HG03159 (cell line): ENCODE data around the gene ADCY10.

ENCODE experiments used
- ATAC-seq: cut with Tn5 transposase; IDR thresholded peaks from one replicate; pipeline ENCODE4 v1.9.1; 2021; ENCODE audit warnings: mild to moderate bottlenecking, moderate library complexity; ENCODE audit not compliant: unreplicated experiment

Gene ADCY10

DNA sequence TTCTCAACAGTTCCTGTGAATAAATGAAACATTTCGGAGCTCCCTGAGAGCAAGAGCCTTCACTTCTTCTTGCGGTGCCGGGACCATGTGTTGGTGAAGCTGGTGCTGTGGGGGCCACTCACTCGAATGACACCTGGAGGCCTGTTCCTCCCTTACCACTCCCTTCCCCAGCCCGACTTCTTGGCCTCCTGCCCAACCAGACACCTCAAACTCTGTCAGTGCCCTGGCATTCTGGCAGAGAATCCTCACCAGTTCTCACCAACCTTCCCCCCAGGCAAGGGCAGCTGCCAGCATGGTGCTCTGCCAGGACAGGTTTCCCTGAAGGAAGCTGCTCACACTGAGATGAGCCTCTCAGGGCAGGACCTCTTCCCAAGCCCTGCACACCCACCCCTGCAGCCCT lies 123.8 kb downstream of the ADCY10 start:
- no peak for ATAC-seq

DNA sequence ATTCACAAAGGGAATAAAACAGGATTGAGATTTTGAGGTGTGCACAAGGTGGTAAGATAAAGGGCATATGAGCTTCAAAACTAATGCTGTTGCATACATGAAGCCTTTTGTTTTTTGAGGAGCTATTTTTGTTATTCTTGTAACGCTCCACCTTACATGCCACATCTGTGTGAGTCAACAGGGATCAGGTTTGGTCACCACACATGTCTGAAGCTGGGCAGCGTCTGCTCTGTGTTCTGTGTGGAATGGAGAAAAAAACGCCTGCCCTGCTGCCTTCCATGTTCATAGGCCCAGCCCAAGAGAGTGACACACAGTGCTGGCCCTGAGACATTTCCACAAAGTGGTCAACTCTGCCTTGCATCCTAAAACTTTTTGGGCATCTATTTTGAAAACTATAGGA lies 124.4 kb downstream of the ADCY10 start:
- ATAC-seq, result no peak

DNA sequence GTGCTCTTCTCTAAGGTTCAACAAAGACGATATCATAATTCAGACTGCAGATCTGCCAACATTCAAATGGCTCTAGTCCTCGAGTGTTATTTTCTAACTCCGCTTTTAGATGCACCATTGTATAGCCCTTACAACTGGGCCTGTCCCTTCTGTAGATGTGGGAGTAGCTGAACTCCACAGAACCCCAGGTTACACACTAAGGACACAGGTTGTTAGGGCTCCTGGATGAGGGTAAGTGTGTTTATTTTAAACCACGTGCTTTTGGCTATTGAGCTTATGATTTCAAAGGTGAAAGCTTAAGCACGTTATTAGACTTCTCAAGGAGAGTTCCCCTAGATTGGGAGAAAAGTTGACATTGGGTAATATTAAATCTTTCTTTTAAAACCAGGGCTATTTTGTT lies 127.4 kb downstream of the ADCY10 start:
- no peak for ATAC-seq

DNA sequence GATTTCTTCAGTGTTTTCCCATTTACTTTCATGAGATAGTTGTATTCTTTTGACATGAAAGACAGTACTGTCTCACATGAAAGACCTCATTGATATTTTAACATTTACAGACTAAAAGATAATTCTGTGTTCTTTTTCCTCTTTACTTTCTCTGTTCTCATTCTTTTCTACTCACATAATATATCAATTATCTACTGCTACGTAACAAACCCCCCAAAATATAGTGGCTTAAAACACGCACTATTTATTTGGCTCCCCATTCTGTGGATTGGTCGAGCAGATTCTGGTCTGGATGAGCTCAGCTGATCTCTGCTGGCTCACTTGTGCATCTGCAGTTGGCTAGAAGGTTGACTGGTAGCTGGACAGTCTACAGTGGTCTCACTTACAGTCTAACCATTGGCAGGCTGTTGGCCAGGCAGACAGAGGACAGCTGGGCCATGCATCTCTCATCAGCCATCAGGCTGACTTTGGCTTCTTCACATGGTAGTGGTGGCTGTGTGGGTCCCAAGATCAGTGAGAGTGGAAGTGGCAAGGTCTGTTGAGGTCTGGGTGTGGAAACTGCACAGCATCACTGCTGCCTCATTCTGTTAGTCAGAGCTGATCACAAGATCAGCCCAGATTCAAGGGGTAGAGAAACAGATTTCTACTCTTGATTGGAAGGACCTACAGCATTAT lies 128.9 kb downstream of the ADCY10 start:
- ATAC-seq, result no peak

DNA sequence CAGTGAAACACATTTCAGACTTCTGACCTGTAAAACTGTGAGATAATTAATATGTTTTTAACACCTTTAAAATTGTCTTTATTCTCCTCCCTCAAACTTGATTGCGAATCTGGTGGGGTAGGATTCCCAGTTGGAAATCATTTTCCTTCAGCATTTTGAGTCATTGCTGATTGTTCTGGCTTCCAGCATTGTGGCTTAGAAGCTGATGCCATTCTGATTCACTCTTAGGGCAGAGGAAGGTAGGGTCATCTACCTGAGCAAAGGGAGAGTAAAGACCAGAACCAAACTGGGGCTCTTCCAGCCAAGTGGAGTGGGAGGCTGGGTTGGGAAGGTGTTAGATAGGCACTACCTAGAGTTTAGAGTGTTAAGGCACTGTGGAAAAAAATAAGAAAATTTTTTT lies 131.0 kb downstream of the ADCY10 start:
- no peak for ATAC-seq

DNA sequence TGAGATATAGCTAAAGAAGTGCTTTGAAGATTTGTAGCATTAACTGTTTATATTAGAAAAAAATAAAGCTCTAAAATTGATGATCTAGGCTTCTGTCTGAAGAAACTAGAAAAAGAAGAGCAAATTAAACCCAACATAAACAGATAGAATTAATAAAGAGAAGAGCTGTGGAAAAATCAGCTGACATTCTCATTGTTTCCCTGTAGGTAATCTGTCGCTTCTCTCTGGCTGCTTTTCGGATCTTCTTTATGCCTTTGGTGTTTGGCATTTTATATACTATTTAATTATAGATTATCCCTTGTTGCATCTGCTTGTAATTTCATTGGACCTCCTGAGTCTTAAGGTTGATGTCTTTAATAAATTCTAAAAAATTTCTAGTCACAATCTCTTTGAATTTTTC lies 132.4 kb downstream of the ADCY10 start:
- no peak for ATAC-seq

DNA sequence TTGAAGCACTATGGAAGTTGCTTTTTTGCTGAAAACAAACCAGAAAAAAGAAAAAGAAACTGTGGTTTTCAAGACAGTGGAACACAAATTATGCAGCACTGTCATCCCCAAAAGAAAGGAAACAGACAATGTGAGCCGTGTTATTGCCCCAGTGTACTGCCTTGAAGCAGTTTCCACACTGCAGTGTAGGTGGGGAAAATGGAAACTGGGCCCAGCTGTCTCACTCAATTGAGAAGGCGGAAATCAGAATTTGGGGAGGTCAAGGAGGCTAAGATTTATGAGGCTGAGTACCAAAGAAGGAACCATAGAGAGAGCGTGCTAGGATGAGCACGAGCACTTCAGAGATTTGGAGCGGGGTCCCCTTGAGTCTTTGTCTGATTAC lies 136.7 kb downstream of the ADCY10 start:
- no peak for ATAC-seq

DNA sequence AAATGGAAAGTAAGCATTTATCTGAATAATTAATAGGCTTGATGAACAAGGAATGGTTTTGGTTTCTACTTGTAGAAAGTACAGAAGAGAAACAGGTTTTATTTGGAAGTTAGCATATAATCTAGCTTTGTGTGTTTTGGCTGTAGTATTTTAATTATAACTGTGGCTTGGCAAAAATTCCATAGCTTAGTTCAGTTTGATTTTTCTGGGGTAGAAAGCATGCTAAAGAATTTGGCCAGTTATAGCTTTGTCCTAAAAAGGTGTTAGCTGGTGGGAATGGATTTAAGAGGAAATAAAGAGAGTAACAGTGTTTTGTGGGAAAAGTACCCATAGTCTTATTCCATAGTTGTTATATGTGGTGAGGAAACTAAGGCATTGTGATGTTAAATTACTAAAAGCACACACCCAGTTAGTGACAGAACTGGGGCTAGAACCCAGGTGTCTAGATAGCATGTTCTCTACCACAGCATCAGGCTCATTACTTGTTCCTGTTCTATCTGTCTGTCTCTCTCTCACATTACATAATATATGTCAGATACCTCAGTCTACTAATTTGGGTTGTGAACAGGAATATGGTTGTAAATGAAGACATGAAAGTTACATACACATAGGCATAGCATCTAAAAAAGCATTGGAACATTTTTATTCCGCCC lies 137.2 kb downstream of the ADCY10 start:
- no peak for ATAC-seq

DNA sequence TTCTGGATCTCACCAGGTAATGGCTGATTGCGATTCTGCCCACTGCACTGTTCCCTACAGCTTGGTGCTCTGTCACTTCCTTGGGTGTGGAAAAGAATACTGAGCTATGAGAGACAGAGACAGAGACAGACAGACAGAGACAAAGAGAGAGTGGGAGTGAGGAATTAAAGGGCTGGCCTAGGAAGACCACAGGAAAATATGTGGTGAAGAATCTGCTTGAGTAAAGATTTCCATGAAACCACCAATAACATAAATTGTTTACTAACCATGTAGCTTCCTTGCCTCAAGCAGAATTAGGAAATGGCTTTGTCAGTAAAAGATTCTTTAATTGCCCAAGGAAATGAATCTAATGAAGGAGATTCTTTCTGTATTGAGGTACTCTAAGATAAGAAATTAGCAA lies 137.8 kb downstream of the ADCY10 start:
- ATAC-seq, result no peak

DNA sequence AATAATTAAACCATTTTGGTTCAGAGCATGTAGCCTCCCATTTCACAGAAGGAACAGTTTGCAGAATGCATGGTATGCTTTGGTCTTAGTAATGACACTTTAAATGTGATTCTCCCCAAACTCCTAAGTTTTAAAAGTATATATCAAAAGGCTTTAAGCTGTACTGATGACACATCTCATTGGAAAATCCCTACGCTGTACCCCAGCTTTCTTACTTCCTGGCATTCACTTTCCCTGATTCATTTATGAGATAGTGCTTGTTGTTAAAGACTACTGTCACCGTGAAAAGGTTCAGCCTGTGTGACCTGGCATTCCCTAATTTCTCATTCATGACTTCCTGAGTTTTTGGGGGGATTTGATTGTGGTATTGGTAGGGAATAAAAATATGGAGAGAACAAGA lies 138.8 kb downstream of the ADCY10 start:
- ATAC-seq, result no peak

DNA sequence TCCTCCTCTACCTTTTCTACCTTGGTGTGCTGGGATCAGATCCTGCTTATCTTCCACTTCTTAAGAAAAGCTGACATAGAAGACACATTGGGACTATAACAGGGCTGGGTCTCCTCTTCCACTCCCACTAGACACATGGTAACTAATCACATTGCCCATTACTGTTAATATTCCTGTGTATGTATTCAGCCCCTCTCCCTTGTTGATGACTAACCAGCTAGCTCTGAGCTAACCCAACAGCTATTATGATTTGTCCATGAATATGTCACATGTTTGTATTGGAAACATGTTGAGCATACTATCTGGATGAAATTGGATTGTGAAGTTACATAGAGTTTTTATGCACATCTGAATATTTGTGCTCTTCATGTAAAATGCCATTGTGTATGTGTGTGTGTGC lies 139.2 kb downstream of the ADCY10 start:
- ATAC-seq, result no peak

DNA sequence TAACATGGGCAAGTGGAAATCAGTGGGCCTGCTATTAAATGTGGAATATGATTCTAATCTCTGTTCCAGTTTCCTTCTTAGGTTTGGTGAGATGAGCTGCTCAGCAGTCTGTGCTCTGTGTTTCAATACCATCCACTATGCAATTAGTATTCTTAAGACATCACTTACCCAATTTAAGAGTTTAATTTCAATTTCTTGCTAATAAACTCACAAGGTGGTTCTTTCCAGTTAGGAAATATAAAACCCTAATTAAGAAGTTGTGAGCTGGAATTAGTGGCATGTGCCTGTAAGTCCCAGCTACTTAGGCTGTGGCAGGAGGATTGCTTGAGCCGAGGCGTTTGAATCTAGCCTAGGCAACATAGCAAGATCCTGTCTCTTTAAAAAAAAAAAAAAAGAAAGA lies 140.4 kb downstream of the ADCY10 start:
- ATAC-seq, result no peak

DNA sequence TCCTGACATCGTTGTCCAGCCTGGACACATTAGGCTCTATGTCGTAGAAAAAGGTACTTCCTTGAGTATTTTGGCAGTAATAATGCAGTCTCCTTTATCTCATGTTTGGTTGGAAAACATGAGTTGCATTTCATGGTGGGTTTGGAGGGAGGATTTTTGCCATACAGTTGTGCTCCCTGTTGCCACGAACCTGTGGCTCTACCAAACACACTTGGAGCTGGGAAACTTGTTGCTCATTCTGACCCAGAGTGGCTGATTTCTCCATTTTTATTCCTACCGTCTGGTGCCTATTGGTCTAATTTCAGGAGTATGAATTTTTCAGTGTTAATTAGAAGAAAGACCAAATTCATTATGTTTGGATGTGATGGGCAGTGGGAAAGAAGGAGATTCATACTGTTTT lies 141.5 kb downstream of the ADCY10 start:
- ATAC-seq, result no peak

DNA sequence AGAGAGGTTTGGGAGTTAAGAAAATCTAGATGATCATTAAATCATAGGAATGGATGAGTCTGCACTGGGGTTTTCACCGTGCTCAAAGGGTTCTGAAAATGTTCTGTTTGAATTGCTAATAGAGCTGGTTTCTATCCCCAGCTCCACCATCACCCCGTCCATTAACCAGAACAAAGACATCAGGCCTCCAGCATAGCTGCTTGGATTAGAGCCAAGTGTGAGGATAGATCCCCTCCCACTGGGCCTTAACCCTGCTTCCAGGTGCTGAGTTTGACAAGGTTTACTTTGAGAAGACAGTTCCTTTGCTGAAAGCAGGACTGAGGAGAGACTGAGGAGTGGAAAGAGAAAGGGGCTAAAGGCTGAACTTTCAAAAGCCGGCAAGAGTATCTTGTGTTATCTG lies 143.8 kb downstream of the ADCY10 start:
- ATAC-seq, result no peak

DNA sequence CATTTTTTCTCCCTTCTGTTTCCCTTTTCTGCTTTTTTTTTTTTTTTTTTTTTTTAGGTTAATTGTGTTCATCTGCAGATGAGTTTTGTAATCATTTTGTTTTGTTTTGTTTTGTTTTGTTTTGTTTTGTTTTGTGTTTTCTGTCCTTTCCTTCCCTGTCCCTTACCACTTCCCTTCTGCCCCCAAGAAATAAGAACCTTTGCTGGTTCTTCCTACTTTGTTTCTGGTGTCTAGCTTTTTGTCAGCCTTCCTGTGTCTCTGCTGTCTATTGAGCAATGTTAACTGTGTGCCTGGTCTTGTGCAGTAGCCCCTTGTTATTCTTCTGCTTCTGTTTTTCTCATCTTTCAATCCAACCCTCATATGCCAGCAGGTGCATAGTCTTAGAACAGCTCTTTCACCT lies 146.2 kb downstream of the ADCY10 start:
- ATAC-seq, result no peak

DNA sequence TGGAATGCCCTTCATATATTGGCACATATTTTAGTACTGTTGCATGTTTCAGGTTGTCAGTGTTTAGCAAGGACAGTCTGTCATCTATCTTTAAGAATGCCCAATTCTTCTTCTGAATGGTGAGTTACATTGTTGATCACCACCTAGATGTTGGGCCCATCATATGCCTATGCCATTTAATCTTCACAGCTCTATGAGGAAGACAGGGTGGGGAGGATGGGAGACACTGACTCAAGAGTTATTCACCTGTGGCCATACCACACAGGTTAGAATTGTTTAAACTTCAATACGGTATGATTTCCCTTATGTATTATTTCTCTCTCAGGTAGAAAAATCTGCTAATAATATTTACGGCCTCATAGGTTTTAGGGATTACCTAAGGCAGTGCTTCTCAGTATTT lies 147.4 kb downstream of the ADCY10 start:
- ATAC-seq, result no peak

DNA sequence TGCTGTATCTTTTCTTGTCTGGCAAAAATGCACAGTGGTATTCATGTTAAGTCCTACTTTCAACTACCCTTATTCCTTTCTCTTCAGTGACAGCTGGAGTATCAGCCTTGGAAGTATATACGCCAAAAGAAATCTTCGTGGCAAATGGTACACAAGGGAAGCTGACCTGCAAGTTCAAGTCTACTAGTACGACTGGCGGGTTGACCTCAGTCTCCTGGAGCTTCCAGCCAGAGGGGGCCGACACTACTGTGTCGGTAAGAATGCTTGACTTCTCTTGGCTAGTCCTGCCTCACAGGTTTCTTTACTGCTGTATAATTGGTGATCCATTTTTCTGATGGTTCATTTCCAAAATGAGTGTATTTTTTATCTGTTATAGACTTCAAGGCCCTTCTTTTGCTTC lies 148.4 kb downstream of the ADCY10 start:
- no peak for ATAC-seq

DNA sequence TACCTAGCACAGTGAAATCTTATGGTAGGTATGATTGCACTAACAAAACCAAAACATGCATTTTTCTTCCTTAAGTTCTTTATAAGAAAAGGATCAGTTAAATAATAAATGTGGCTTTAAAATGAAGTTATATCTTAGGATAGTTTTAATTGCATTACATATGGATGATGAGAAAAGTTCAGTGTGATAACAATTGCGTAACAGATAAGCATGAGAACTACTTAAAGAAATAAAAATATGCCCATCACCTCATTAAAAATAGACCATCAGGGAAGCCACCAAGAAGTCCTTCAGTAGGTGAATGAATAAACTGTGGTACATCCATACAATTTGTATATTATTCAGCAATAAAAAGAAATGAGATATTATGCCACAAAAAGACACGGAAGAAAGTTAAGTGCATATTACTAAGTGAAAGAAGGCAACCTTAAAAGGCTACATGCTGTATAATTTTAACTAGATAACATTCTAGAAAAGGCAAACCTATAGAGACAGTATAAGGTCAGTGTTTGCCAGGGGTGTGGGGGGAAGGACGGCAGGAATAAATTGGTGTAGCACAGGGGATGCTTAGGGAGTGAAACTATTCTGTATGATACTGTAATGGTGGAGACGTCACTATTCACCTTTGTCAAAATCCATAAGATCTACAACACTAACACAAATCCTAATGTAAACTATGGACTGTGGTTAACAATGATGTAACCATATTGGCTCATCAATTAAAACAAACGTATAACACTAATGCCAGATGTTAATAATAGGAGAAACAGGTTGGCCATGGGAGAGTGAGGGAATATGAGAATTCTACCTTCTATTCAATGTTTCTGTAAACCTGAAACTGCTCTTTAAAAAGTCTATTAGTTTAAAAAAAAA lies 149.2 kb downstream of the ADCY10 start:
- no peak for ATAC-seq

DNA sequence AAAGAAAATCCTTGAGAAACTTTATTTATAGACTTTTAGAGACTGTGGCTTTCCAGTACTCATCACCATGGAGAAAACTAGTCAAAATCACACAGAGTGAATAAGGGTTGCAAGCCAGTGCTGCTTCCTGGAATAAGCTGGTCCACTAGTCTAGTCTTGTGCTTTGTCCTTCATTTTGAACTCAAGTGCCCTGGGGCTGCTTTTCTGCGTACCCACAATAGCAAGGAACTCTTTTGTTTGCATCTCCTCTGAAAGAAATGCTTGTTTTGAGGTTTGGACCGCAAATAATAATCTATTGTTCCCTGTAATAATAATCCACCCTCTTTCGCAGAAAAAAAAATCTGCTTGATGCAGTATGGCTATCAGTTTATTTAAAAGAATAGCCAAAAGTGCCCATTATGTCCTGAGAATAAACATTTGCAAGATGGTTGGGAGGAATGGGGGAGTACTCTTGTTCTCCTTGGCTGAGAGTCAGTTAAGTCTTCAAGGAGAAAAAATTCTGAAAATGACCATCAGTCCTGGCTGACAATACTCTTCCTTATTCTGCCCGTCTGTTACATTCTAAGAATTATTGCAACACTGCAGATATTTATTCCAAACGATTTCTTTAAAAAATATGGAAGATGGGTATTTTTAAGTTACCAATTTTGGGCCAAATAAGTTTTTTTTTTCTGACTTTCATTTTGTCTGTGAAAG lies 150.3 kb downstream of the ADCY10 start:
- no peak for ATAC-seq

DNA sequence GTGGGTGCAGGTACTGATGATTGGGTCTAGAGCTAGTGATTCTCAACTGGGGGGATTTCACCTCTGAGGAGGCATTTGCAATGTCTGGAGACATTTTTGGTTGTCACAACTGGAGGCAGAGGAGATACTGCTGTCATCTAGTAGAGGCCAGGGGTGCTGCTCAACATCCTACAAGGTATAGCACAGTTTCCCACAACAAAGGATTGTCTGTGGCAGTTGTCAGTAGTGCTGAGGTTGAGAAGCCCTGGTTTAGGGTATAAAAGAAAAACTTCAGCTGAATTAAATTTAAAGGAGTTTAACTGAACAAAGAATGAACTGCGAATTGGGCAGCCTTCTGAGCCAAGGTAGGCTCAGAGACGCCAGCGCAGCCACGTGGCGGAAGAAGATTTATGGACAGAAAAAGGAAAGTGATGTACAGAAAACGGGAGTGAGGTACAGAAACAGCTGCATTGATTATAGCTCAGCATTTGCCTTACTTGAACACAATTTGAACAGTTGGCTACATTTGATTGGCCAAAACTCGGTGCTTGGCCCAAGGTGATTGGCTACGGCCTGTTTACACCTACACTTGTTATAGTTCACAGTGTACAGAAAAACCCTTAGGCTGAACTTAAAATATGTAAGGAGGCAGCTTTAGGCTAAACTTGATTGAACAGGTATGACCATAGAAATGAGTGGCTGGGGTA lies 151.7 kb downstream of the ADCY10 start:
- ATAC-seq, result no peak

DNA sequence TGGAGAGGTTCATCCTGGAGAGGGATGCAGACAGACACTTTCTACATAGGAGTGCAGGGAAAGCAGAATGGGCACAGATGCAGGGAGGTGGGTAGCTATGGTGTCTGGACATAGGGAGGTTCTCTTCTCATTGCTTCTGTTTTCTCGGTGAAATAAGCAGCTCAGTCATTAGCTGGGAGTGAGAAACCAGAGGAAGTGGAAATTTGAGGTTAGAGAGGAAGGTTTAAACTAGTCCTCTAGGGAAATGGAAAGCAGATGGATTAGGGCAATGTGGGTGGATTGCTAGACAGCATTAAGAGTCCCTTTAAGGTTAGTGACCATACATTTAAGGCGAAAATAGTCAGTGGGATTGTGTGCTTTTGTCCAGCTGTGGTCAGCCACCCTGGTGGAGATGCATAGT lies 152.5 kb downstream of the ADCY10 start:
- no peak for ATAC-seq
